Panc1 (cell line): ENCODE data around the gene SAP130.

Source experiments
- CTCF ChIP-seq: fragments of 450-650 bp; IDR thresholded peaks from 2 replicates; pipeline ENCODE4 v1.5.1; 2017; ENCODE audit warnings: mild to moderate bottlenecking
- POLR2AphosphoS5 ChIP-seq: IDR thresholded peaks from 2 replicates; pipeline ENCODE4 v1.6.1; 2012; ENCODE audit warnings: mild to moderate bottlenecking, low read depth, low read length, moderate library complexity
- REST ChIP-seq, 2 experiments: IDR thresholded peaks; 2 replicates each; pipeline ENCODE4 v1.6.1; 2011 to 2012; ENCODE audit warnings: low read depth in 2 of 2, control low read depth in 1 of 2, low read length in 1 of 2, mild to moderate bottlenecking in 1 of 2, moderate library complexity in 1 of 2; ENCODE audit not compliant: insufficient read depth in 1 of 2
- SIN3A ChIP-seq: IDR thresholded peaks from 2 replicates; pipeline ENCODE4 v1.6.1; 2012; ENCODE audit warnings: low read depth, mild to moderate bottlenecking, low read length, moderate library complexity, borderline replicate concordance; ENCODE audit not compliant: insufficient read depth

- TF ChIP-seq REST (IDR thresholded peaks at IDR 0.05; ENCODE audit: insufficient read depth in 1 of 2, low read depth in 2 of 2, low read length in 1 of 2), result no peak
- no peak for TF ChIP-seq POLR2AphosphoS5
- TF ChIP-seq CTCF, result no peak
- TF ChIP-seq SIN3A, result no peak
These were observed 85.9 kb downstream of the SAP130 start for GRCh38 chr2:127942002-127942401.
